ENCODE measurements around the gene PREPL.

The PREPL gene

DNA sequence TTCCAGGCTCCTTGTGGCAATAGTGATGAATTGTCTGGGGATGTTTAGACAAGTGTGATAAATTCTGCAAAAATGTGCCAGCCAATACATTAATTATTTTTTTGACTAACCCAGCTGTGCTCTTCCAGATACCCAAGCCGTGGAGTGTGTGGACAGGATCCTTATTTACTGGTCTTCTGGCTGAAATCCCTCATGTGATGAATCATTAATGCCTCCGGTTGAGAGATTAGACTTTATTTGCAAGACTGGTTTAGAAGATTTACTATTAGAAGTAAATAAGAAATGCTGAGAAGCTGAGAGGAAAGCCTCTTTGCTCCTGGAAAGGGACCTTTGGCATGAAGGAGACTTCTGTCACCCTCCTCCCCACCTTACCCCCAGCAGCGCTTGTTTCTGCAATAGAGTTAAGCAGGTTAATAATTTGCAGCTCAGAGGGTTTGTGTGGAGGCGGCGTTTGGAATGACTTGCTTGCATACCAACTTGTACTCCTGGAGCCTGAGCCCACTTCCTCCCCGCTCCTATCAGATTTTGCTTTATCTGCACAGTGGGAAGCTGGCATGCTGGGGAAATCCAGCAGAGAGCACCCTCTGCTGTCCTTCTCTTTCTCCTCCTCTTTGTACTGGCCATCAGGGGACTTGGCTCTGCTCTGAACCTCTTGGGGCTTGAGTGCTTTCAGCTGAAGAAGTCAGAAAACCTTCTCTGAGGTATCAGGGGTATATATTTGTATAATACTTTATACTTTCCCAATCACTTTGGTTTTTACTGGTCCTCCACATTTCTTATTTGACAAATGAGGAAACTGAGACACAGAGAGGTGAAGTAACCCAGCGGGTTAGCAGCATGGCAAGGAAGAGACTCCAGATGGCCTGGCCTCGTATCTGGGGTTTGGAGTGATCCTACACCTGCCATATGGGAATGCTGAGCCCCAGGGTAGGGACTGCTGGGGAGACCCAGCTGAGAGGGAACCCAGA lies 69.7 kb downstream of the PREPL start:
- no peak for DNase-seq

GRCh38 chr2:44290261-44290660 lies 71.0 kb downstream of the PREPL start:
- DNase-seq = no peak

DNA sequence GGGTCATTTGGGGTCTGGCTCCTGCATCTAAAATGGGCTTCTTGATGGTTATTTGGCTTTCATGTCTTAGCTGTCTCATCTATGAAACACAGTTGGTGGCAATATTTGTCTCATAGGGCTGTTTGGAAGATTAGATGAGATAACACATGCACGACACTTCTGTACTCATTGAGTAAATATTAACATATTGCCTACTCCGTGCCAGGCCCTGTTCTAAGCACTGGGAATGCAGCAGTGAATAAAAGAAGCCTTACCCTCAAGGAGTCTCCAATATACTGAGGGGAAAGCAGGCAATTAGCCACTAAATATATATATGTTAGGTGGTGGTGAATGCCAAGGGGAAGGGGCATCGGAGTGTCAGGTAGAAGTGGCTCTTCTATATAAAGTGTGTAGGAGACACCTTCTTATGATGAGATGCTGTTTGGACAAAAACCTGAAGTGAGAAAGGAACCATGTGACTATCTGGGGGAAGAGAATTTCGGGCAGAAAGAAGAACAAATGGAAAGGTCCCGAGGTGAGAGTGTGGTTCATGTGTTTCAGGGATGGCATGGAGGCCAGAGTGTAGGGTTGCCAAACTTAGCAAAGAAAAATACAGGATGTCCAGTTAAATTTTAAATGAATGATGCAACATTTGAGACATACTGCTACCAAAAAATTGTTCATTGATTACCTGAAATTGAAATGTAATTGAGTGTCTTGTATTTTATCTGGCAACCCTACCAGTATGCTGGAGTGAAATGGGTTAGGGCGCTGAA lies 74.2 kb downstream of the PREPL start:
- DNase-seq = no peak

DNA sequence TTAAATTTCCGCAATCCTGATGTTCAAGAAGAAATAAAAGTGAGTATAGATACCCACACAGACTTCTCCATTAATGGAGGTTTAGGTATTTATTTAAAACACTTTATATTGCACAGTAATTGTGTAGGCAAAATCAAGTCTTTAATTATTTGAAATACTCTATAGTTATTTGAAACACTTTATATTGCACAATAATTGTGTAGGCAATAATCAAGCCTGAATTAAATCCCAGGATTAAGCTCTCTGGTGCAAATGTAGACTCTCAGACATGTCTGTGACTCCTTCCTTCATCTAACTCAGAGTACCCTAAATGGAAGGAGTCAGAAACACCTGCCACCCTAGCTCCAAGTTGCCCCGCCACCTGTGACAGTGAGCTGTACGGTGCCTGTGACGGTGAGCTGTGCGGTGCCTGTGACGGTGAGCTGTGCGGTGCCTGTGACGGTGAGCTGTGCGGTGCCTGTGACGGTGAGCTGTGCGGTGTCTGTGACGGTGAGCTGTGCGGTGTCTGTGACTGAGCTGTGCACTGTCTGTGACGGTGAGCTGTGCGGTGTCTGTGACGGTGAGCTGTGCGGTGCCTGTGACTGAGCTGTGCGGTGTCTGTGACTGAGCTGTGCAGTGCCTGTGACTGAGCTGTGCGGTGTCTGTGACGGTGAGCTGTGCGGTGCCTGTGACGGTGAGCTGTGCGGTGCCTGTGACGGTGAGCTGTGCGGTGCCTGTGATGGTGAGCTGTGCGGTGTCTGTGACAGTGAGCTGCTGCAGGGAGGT lies 75.0 kb downstream of the PREPL start:
- no peak for DNase-seq

- no peak for DNase-seq
Observed at GRCh38 chr2:44285174-44285573, 76.1 kb downstream of the PREPL start.

GRCh38 chr2:44283116-44283666 lies 78.1 kb downstream of the PREPL start:
- DNase-seq = no peak

- no peak for DNase-seq
Observed at GRCh38 chr2:44280869-44281268, 80.4 kb downstream of the PREPL start.

DNA sequence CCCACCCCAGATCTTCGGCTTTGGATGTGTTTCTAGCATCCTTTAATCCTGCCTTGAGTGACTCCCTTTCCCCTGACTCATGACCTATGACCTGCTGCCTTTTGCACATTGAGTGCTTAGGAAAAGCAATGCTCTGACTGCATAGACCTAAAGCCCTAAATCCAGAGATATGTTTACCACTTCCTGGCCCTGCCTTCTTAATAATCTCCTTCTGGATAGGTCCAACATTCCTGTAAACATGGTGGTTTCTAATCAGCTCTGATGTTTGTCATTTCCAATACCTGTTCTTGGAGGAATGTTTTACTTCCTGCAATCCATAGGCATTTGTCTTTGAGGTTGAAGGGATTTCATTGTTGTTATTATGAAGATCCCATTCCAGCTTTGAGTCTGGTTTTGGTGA lies 83.8 kb downstream of the PREPL start:
- DNase-seq = no peak

- DNase-seq = no peak
Observed at GRCh38 chr2:44275927-44276303, 85.4 kb downstream of the PREPL start.

GRCh38 chr2:44273596-44273995 lies 87.7 kb downstream of the PREPL start:
- DNase-seq = no peak

- DNase-seq = no peak
Observed at GRCh38 chr2:44273076-44273475, 88.2 kb downstream of the PREPL start.

- no peak for DNase-seq
Observed at GRCh38 chr2:44271296-44271695, 90.0 kb downstream of the PREPL start.

DNA sequence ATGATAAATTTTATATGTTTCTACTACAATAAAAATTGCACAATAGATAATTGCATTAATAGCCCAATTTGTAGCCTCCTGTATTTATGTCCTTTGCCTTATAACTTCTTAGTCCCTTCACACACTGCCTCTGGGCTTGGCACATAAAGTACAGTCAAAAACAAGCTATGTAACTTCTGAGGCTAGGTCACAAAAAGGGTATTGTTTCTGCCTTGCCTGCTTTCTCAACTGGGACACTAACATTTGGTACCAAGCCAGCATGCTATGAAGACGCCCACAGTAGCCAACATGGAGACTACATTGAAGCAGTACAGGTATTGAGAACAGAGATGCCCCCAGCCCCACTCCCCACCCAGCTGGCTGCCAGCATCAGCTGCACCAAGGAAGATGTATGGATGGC lies 91.5 kb downstream of the PREPL start:
- DNase-seq = no peak

- no peak for DNase-seq
Observed at GRCh38 chr2:44267796-44268648, 93.3 kb downstream of the PREPL start.

Data from stimulated activated CD4-positive, alpha-beta T cell treated with anti-CD3 and anti-CD28 coated beads, Interleukin-1b, Interleukin-23, amount 100 ng/mL, for 48 hours (primary cell).